OCI-LY3 (cell line): ENCODE results near the gene SAAL1.

ENCODE experiments used
- EZH2phosphoT487 ChIP-seq: fragments of 200-600 bp; shearing (Covaris generic); IDR thresholded peaks from 2 replicates; pipeline ENCODE4 v1.6.1; 2018; ENCODE audit warnings: antibody characterized with exemption, mixed run types, low read depth
- TF ChIP-seq, protein P1 (sequence below): fragments of 200-600, 300-600 bp; sonication (generic); IDR thresholded peaks from 2 replicates; pipeline ENCODE4 v1.5.1; 2014; ENCODE audit warnings: antibody characterized with exemption, low read length, low read depth

DNA sequence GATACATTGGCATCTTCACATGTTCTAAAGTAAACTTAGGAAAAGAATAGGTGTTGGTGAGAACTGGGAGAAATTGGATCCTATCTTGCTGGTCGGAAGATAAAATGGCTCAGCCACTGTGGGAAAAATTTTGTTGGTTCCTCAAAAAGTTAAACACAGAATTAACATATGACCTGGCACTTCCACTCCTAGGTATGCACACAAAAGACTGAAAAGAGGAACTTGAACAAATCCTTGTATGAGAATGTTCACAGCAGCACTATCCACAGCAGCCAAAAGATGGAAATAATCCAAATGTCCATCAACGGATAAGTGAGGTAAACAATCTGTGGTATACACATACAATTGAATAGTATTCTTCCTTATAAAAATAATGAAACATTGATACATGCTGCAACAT is 55.0 kb downstream of the SAAL1 start:
- TF ChIP-seq, protein P1, sequence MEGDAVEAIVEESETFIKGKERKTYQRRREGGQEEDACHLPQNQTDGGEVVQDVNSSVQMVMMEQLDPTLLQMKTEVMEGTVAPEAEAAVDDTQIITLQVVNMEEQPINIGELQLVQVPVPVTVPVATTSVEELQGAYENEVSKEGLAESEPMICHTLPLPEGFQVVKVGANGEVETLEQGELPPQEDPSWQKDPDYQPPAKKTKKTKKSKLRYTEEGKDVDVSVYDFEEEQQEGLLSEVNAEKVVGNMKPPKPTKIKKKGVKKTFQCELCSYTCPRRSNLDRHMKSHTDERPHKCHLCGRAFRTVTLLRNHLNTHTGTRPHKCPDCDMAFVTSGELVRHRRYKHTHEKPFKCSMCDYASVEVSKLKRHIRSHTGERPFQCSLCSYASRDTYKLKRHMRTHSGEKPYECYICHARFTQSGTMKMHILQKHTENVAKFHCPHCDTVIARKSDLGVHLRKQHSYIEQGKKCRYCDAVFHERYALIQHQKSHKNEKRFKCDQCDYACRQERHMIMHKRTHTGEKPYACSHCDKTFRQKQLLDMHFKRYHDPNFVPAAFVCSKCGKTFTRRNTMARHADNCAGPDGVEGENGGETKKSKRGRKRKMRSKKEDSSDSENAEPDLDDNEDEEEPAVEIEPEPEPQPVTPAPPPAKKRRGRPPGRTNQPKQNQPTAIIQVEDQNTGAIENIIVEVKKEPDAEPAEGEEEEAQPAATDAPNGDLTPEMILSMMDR: no peak
- TF ChIP-seq EZH2phosphoT487: no peak
